Panc1 (cell line): ENCODE results near the gene DOCK11. TPM values are rescaled to one million over a fixed set of nuclear protein-coding genes. Genes with fewer than 3 reads are reported as not detected.

Source experiments
- ATAC-seq: fragments of 200-7000 bp; cut with Tn5 transposase; 2 replicates; pipeline ENCODE4 v1.9.1; 2020; ENCODE audit warnings: mild to moderate bottlenecking, moderate library complexity
- BruUV-seq: library from RNA; stranded (reverse); fragments of 400-500 nt; replicated peaks from 2 replicates; lab custom pipeline; 2021; lab: Mats Ljungman, UMichigan
- CTCF ChIA-PET: fragments of 300-600 bp; sonication (Branson Sonifier 250); formaldehyde crosslinking; loops from one replicate; lab custom pipeline; 2022; ENCODE audit warnings: antibody characterized with exemption; lab: Charles Lee
- POLR2A ChIA-PET: fragments of 300-600 bp; sonication (Branson Sonifier 250); formaldehyde crosslinking; loops from one replicate; lab custom pipeline; 2022; ENCODE audit warnings: antibody characterized with exemption; lab: Charles Lee
- DNase-seq: peaks from one replicate; pipeline ENCODE4 v3.0.0-alpha.2; 2010; ENCODE audit warnings: low read depth, low spot score
- H3K27ac ChIP-seq: 2 replicates; pipeline ENCODE4 v1.5.1; 2011; ENCODE audit warnings: mild to moderate bottlenecking, low read length, inconsistent platforms
- H3K27me3 ChIP-seq: fragments of 200-500 bp; sonication (Bioruptor generic); 2 replicates; pipeline ENCODE4 v1.6.0; 2014; ENCODE audit warnings: low read length, inconsistent platforms; ENCODE audit not compliant: control insufficient read depth, insufficient read depth
- H3K36me3 ChIP-seq: fragments of 200-500 bp; sonication (Bioruptor generic); 2 replicates; pipeline ENCODE4 v1.5.1; 2014; ENCODE audit warnings: inconsistent platforms, mild to moderate bottlenecking, low read length, moderate library complexity; ENCODE audit not compliant: control insufficient read depth, insufficient read depth
- H3K4me1 ChIP-seq: 2 replicates; pipeline ENCODE4 v1.5.1; 2011; ENCODE audit warnings: inconsistent platforms, mild to moderate bottlenecking, low read length, moderate library complexity; ENCODE audit not compliant: control insufficient read depth, insufficient read depth
- H3K4me3 ChIP-seq, 2 experiments: 2 replicates each; pipeline ENCODE4 v1.5.1; 2011 to 2012; ENCODE audit warnings: low read depth in 2 of 2, low read length in 2 of 2, mild to moderate bottlenecking in 2 of 2, inconsistent platforms in 1 of 2, moderate library complexity in 1 of 2
- H3K9me3 ChIP-seq: fragments of 200-500 bp; sonication (Bioruptor generic); 2 replicates; pipeline ENCODE4 v1.5.1; 2014; ENCODE audit warnings: low read depth, mild to moderate bottlenecking, inconsistent platforms, low read length, moderate library complexity; ENCODE audit not compliant: control insufficient read depth, insufficient read depth
- CTCF ChIP-seq: fragments of 450-650 bp; IDR thresholded peaks from 2 replicates; pipeline ENCODE4 v1.5.1; 2017; ENCODE audit warnings: mild to moderate bottlenecking
- POLR2AphosphoS5 ChIP-seq: IDR thresholded peaks from 2 replicates; pipeline ENCODE4 v1.6.1; 2012; ENCODE audit warnings: mild to moderate bottlenecking, low read depth, low read length, moderate library complexity
- SIN3A ChIP-seq: IDR thresholded peaks from 2 replicates; pipeline ENCODE4 v1.6.1; 2012; ENCODE audit warnings: low read depth, mild to moderate bottlenecking, low read length, moderate library complexity, borderline replicate concordance; ENCODE audit not compliant: insufficient read depth
- TCF7L2 ChIP-seq: IDR thresholded peaks from 2 replicates; pipeline ENCODE4 v1.6.1; 2011; ENCODE audit warnings: mild to moderate bottlenecking, low read depth, low read length, inconsistent platforms
- in situ Hi-C: cut with HindIII; loops from 2 replicates; pipeline ENCODE4 v1.10.0; 2016; ENCODE audit warnings: low sequenced_read_pairs, low pct_unique_long_range_greater_than_20kb
- intact Hi-C: fragments of 100-400 bp; cut with micrococcal nuclease; formaldehyde crosslinking; loops from one replicate; pipeline ENCODE4 v1.10.0; 2022; ENCODE audit not compliant: unreplicated experiment
- total RNA-seq: library from RNA; stranded (reverse); gene quantifications from one replicate; pipeline ENCODE4 v1.2.1, GENCODE V29; 2021; ENCODE audit not compliant: unreplicated experiment
- TF ChIP-seq, protein P1 (sequence below), 2 experiments: IDR thresholded peaks; 2 replicates each; pipeline ENCODE4 v1.6.1; 2011 to 2012; ENCODE audit warnings: low read depth in 2 of 2, control low read depth in 1 of 2, low read length in 1 of 2, mild to moderate bottlenecking in 1 of 2, moderate library complexity in 1 of 2; ENCODE audit not compliant: insufficient read depth in 1 of 2

The DOCK11 gene
- total RNA-seq, 1 experiment from 2014 or later = 2.0 TPM

GRCh38 chrX:118495958-118496762, 545 bp downstream of the DOCK11 start:
- CTCF ChIA-PET = interaction anchor here (0.6 kb wide), 2 partner anchors 571 to 1594 kb away, joined by 3 to 6 read pairs; no protein-coding TSS in a partner anchor
- TF ChIP-seq TCF7L2 = no peak
- no peak overlapping the region for H3K27ac ChIP-seq

GRCh38 chrX:118496763-118497079, 1.1 kb downstream of the DOCK11 start:
- peaks cover 8% of the 10 kb centered on the region for H3K4me1 ChIP-seq
- BruUV-seq = no TSS peak
- no peak for DNase-seq
- H3K36me3 ChIP-seq = no peaks in the 10 kb centered on the region
- POLR2A ChIA-PET = no interaction called here
- TF ChIP-seq CTCF (no peak), SIN3A (no peak), TCF7L2 (no peak), POLR2AphosphoS5 (no peak)
- TF ChIP-seq, protein P1, sequence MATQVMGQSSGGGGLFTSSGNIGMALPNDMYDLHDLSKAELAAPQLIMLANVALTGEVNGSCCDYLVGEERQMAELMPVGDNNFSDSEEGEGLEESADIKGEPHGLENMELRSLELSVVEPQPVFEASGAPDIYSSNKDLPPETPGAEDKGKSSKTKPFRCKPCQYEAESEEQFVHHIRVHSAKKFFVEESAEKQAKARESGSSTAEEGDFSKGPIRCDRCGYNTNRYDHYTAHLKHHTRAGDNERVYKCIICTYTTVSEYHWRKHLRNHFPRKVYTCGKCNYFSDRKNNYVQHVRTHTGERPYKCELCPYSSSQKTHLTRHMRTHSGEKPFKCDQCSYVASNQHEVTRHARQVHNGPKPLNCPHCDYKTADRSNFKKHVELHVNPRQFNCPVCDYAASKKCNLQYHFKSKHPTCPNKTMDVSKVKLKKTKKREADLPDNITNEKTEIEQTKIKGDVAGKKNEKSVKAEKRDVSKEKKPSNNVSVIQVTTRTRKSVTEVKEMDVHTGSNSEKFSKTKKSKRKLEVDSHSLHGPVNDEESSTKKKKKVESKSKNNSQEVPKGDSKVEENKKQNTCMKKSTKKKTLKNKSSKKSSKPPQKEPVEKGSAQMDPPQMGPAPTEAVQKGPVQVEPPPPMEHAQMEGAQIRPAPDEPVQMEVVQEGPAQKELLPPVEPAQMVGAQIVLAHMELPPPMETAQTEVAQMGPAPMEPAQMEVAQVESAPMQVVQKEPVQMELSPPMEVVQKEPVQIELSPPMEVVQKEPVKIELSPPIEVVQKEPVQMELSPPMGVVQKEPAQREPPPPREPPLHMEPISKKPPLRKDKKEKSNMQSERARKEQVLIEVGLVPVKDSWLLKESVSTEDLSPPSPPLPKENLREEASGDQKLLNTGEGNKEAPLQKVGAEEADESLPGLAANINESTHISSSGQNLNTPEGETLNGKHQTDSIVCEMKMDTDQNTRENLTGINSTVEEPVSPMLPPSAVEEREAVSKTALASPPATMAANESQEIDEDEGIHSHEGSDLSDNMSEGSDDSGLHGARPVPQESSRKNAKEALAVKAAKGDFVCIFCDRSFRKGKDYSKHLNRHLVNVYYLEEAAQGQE (IDR thresholded peaks at IDR 0.05; ENCODE audit: insufficient read depth in 1 of 2, low read depth in 2 of 2, low read length in 1 of 2) = no peak
- peak overlapping the region; percentile 53 for H3K4me3 ChIP-seq
- in situ Hi-C loops = no loop called here
- peaks cover 12% of the 10 kb centered on the region for H3K27me3 ChIP-seq
- no peak overlapping the region for H3K27ac ChIP-seq
- CTCF ChIA-PET = no interaction called here
- intact Hi-C loops = no loop called here
- no peaks in the 10 kb centered on the region for H3K9me3 ChIP-seq
- peak; percentile 16; the same call in 1 of the 2 replicates for ATAC-seq

More at GRCh38 chrX:118495958-118496762, 545 bp downstream of the DOCK11 start:
- peaks cover 12% of the 10 kb centered on the region for H3K27me3 ChIP-seq
- POLR2A ChIA-PET = no interaction called here
- no peaks in the 10 kb centered on the region for H3K36me3 ChIP-seq
- H3K4me3 ChIP-seq = peak overlapping the region; percentile 53
- intact Hi-C loops = no loop called here
- H3K9me3 ChIP-seq = no peaks in the 10 kb centered on the region
- no peak for DNase-seq
- H3K4me1 ChIP-seq = peaks cover 8% of the 10 kb centered on the region
- BruUV-seq = no TSS peak
- peak; percentile 67 for ATAC-seq
- in situ Hi-C loops = no loop called here
